ENCODE data around the gene DLX4.

DLX4 gene

DNA sequence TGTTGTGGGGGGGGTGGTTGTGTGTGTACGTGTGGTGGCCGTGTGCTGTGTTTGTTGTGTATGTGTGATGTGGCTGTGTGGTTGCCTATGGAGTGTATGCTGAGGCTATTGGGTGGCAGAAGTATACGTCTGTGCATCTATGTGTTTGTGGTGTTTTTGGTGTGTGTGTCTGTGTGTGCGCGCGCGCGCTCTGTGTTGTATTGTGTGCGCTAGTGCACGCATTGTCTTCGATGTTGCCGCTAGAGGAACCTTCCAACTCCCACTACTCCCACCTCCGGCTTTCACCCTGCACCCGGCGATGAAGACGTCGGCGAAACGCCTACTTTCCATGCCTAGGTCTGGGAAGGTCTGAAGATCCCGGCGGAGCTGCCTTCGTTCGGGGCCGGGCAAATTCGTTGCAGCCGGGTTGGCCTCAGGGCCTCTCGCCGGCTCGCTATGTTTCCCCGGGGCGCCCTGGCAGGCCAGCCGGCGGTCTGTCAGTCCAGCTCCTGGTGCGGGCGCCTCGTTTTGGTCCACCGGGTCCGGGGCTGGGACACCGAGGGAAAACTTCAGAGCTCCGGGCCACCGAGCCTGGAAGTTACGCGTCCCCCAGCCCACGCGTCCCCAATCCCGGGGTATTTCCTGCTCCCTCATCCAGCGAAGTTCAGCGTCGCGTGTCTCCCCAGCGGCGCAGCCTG lies 5.2 kb upstream of the DLX4 start:
- no peak for TF ChIP-seq CTCF (conservative IDR thresholded peaks at IDR 0.05; ENCODE audit: low read depth, low read length)
- H3K4me2 ChIP-seq, result no peak overlapping the region
- H3K9ac ChIP-seq, result no peak overlapping the region
- H3K36me3 ChIP-seq (ENCODE audit: insufficient read depth), result no peaks in the 10 kb centered on the region
- H4K20me1 ChIP-seq (ENCODE audit: insufficient read depth), result no peaks in the 10 kb centered on the region
- peaks cover 91% of the 10 kb centered on the region for H3K27me3 ChIP-seq (ENCODE audit: insufficient read depth, low read depth)
- peaks cover 5% of the 10 kb centered on the region for H3K4me1 ChIP-seq (ENCODE audit: low read depth, poor library complexity, severe bottlenecking)
- H3K4me3 ChIP-seq (IDR thresholded peaks at IDR 0.05; ENCODE audit: insufficient read depth, low read depth, low read length), result no peak overlapping the region
- no peak overlapping the region for H2AFZ ChIP-seq (ENCODE audit: low read depth)
- H3K79me2 ChIP-seq (ENCODE audit: insufficient read depth, low read depth), result no peaks in the 10 kb centered on the region
- H3K27ac ChIP-seq, result no peak overlapping the region

GRCh38 chr17:49964303-49964768 lies 4.7 kb upstream of the DLX4 start:
- Histone ChIP-seq H3K4me2 (no peak overlapping the region), H4K20me1 (ENCODE audit: insufficient read depth) (no peaks in the 10 kb centered on the region), H3K27ac (no peak overlapping the region), H3K36me3 (ENCODE audit: insufficient read depth) (no peaks in the 10 kb centered on the region), H2AFZ (ENCODE audit: low read depth) (no peak overlapping the region), H3K4me3 (IDR thresholded peaks at IDR 0.05; ENCODE audit: insufficient read depth, low read depth, low read length) (no peak overlapping the region), H3K4me1 (ENCODE audit: low read depth, poor library complexity, severe bottlenecking) (peaks cover 10% of the 10 kb centered on the region), H3K27me3 (ENCODE audit: insufficient read depth, low read depth) (peaks cover 91% of the 10 kb centered on the region), H3K79me2 (ENCODE audit: insufficient read depth, low read depth) (no peaks in the 10 kb centered on the region), H3K9ac (no peak overlapping the region)
- no peak for TF ChIP-seq CTCF (conservative IDR thresholded peaks at IDR 0.05; ENCODE audit: low read depth, low read length)

DNA sequence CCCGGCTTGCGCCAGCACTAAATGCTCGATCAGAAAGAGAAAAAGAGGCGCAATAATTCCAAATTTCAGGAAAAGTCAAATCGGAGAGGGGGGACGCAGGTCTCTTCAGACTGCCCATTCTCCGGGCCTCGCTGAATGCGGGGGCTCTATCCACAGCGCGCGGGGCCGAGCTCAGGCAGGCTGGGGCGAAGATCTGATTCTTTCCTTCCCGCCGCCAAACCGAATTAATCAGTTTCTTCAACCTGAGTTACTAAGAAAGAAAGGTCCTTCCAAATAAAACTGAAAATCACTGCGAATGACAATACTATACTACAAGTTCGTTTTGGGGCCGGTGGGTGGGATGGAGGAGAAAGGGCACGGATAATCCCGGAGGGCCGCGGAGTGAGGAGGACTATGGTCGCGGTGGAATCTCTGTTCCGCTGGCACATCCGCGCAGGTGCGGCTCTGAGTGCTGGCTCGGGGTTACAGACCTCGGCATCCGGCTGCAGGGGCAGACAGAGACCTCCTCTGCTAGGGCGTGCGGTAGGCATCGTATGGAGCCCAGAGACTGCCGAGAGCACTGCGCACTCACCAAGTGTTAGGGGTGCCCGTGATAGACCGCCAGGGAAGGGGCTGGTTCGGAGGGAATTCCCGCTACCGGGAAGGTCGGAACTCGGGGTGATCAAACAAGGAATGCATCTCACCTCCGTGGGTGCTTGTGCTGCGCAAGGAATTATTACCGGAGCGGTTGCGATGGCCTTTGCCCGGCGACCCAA lies 4.0 kb upstream of the DLX4 start:
- H3K79me2 ChIP-seq (ENCODE audit: insufficient read depth, low read depth), result no peaks in the 10 kb centered on the region
- H3K4me1 ChIP-seq (ENCODE audit: low read depth, poor library complexity, severe bottlenecking), result peaks cover 13% of the 10 kb centered on the region
- H3K9ac ChIP-seq, result no peak overlapping the region
- no peaks in the 10 kb centered on the region for H4K20me1 ChIP-seq (ENCODE audit: insufficient read depth)
- H3K4me2 ChIP-seq, result no peak overlapping the region
- H3K27me3 ChIP-seq (ENCODE audit: insufficient read depth, low read depth), result peaks cover 91% of the 10 kb centered on the region
- H3K36me3 ChIP-seq (ENCODE audit: insufficient read depth), result no peaks in the 10 kb centered on the region
- TF ChIP-seq CTCF (conservative IDR thresholded peaks at IDR 0.05; ENCODE audit: low read depth, low read length), result no peak
- H3K4me3 ChIP-seq (IDR thresholded peaks at IDR 0.05; ENCODE audit: insufficient read depth, low read depth, low read length), result no peak overlapping the region
- no peak overlapping the region for H3K27ac ChIP-seq
- no peak overlapping the region for H2AFZ ChIP-seq (ENCODE audit: low read depth)

DNA sequence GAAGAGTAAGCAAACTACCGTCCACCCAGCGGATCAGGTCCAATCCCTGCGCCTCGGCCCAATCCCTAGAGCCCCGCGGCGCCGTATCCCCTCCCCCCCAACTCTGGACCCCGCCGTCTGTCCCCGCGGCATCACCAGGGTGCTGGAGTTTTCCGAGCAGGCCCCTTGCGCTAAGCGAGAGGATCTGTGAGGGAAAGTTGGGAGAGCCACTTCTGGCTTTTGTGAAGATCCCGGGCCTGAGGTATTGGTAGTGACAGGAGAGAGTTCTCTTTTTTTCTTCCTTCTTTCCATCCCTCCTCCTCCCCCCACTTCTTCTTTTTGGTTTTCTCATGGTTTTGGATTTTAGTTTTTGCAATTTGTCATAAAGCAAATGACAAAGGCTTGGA lies 3.5 kb upstream of the DLX4 start:
- H3K9ac ChIP-seq, result no peak overlapping the region
- no peaks in the 10 kb centered on the region for H3K79me2 ChIP-seq (ENCODE audit: insufficient read depth, low read depth)

More for the DNA sequence above, 3.5 kb upstream of the DLX4 start:
- Histone ChIP-seq H3K36me3 (ENCODE audit: insufficient read depth) (no peaks in the 10 kb centered on the region), H3K27ac (no peak overlapping the region), H2AFZ (ENCODE audit: low read depth) (no peak overlapping the region), H3K4me1 (ENCODE audit: low read depth, poor library complexity, severe bottlenecking) (peaks cover 13% of the 10 kb centered on the region), H3K4me2 (no peak overlapping the region), H4K20me1 (ENCODE audit: insufficient read depth) (no peaks in the 10 kb centered on the region), H3K27me3 (ENCODE audit: insufficient read depth, low read depth) (peaks cover 97% of the 10 kb centered on the region), H3K4me3 (IDR thresholded peaks at IDR 0.05; ENCODE audit: insufficient read depth, low read depth, low read length) (no peak overlapping the region)
- no peak for TF ChIP-seq CTCF (conservative IDR thresholded peaks at IDR 0.05; ENCODE audit: low read depth, low read length)

All from KMS-11 (cell line).